GM19455 (cell line): ENCODE data around the gene CTDP1.
"Not testable (repeated sequence)": the region's sequence is repeated elsewhere in the genome, so short reads cannot be mapped to it uniquely, and the experiment has no call there.

Experiments used
- ATAC-seq: cut with Tn5 transposase; IDR thresholded peaks from one replicate; pipeline ENCODE4 v1.9.1; 2021; ENCODE audit not compliant: unreplicated experiment

CTDP1 gene

DNA sequence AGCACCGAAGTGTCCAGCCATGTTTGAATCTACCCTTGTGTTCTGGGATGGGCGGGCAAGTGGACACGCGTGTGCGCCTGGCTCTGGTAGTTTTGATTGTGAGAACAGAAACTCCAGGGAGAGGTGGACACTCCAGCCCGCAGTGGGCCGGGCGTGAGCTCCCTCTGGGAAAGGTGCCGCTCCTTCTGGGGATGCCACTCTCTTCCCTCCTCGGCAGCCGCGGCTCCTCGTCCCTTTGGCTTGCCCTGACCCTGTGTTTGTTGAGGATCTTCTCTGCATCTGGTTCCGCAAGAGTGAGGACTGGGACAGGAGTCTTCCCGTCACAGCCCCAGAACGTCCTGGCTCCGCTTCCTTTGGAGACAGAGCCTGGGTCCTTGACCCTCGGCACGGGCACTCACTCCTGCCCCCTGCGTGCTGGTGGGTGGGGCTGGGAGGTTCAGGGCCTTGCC is 1.3 kb downstream of the CTDP1 start:
- ATAC-seq: no peak

DNA sequence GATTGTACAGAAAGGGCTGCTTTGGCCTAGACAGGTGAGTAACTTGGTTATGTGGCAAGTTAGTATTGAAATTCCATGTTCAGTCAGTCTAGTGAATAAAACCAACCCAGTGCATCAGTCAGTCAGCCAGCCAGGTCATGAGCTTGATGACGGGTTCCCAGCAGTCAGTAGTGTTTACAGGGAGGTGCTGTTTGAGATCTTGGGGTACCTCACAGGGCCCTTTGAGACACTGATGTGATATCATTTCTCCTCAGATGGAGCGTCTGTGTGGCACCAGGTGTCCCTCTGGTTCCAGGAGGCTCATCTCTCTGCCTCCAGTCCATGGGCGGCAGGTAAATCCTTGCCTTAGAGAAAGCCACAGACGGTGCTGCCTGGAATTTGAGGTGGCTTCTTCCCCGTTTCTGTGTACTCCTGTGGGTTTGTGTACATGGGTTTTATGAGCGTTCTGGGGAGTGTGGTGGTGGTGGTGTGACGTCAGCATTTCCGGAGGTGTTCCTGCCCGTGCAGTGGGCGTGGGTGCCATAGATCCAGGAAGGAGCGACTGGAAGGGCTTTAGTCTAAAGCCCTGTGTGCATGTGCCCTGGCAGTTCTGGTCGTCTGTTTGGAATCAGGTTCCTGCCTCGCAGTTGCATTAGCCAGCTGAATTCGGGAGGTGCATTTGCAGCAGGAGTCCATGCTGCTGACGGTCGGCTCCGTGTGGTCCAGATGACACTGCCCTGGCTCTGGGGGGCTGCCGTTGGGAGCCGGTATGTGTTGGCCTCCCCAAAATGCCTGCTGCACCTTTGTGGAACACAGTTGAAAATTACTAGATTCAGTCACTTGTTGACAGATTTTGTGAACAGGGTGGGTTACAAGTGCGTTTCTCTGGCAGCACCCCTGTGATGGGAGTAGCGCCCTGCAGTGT is 2.1 kb downstream of the CTDP1 start:
- no peak for ATAC-seq

DNA sequence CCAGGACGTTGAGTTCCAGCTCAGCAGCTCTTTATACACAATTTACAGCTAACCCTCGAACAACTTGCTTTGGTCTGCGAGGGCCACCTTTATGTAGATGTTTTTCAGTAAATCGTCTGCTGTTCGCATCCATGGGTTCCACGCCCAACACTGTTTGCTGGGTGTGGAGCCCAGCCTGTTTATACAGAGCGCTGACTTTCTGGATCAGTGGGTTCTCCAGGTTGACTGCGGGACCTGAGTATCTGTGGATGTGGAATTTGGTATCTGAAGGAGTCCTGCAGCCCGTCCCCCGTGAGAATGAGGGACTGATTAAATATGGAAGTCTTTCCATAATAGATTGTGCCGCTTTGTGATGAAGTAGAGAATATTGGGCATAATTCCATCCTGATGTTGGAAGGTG is 2.9 kb downstream of the CTDP1 start:
- no peak for ATAC-seq

DNA sequence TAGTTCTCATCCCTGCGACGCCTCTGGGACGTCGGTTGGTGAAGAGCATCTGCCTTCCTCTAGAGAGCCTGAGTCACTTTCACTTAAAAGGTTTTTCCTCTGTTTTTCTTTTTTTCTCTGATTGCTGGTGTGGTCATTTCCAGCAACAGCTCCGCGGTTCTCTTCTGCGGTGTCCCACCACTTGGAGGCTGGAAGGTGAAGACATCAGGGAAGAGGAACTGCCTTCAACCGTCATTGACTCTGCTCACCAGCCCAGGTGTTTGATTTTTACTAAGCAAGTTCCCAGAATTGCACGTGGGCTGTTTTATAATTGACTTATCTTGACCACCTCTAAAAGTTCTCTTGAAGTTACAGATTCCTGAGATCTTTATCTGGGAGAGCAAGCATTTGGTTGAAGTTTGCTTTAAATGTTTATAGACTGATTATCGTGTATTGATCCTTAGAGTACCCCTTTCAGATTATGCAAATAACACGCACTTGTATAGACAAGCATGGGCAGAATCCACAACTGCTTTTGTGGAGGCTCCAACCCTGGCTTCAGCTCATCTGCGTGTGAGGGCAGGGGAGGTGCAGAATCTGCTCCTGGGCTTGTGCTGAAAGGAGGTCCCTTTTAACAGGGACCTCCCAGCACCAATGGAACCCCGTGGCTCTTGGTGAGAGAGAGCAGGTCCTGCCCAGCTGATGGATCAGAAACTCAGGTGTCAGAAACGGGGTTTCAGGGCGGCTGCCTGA is 3.5 kb downstream of the CTDP1 start:
- ATAC-seq: no peak

DNA sequence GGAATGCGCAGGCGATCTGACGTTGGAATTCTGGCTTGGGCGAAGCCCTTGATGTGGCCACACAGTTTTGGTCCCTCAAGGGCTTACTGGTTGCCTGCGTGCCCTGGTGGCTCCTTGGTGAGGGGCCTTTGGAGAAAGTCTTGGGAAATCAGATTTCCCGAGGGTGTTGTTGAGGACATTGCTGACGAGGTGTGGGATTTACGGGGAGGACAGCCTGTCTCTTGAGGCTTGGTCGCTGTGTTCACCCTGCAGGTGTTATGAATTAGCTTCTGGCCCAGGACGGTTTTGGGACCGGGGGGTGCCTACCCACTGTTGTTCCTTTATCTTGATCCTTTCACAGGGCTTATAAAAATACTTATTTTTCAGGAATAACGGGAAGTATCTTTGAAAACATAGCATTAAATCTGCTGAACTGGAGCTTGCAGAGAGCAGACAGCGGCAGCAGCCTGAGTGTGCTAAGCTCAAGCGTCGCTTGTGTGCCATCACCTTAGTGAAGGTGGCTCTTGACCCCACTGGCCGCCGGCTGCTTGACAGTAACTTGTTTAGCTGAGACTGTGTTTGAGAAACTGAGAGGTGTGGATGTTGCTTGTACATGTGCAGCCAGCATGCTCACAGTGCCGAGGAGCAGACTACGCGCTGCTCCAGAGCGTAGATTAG is 4.2 kb downstream of the CTDP1 start:
- ATAC-seq: no peak

DNA sequence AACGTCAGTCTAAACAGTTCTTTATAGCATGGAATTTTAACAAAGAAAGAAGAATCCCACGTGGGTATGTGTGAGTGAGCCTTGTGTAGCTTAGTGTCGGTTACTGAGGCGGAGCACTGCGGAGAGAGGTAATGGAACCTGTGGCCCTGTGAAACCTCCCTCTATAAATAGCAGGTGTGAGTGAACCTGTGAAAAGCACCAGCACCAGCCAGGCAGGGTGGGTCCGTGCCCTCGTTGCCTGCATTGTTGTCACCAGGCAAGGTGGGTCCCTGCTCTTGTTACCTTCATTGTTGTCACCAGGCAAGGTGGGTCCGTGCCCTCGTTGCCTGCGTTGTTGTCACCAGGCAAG is 4.7 kb downstream of the CTDP1 start:
- no peak for ATAC-seq

DNA sequence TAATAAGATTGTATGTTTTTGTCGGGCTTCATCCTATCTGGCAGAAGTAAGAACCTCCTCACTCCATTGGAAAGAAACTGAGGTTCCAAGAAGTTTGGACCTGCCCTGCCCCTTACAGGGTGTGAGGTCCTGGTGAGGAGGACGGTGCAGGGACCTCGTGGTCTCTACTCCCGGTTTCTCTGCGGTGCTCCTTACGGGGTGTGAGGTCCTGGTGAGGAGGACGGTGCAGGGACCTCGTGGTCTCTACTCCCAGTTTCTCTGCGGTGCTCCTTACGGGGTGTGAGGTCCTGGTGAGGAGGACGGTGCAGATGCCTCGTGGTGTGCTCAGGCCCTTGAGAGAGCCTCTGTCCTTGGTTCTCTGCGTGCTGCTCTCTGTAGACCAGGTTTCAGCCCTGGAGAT is 5.2 kb downstream of the CTDP1 start:
- ATAC-seq: no peak

DNA sequence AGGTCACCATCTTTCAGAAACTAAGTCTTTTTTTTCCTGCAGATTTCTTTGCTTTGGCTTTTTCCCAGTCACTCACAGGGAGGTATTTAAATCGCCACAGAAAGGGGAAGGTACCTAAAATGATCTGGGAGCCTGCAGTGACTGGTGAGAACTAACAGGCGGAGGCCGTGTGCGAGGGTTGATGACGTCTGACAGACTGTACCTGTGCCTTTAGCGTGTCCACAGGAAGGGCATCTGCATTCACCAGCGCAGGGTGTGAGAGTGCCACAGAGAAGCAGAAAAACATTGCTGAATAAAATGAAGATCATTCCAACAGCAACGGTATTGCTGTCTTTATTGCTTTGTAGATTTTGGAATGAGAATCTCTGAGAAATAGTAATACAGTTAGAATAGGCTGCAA is 5.7 kb downstream of the CTDP1 start:
- no peak for ATAC-seq

DNA sequence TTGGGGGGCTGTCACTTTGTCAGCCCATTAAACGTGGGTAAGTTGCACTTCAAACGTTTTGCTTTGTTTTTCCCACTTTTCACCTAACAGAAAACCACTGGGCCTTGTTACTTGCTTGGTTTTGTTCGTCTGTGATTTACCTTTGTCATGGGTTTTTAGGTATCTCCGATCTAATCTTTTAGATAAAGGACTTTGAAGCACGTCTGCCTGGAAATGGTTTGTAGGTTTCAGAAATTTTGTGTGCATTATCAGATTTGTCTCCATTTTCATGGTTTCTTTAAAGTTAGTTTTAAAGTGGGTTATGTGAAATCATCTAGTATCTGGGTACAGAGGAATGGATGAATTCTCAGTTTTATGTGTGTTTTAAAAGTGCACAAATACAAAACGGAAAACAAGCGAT is 6.4 kb downstream of the CTDP1 start:
- ATAC-seq: no peak

DNA sequence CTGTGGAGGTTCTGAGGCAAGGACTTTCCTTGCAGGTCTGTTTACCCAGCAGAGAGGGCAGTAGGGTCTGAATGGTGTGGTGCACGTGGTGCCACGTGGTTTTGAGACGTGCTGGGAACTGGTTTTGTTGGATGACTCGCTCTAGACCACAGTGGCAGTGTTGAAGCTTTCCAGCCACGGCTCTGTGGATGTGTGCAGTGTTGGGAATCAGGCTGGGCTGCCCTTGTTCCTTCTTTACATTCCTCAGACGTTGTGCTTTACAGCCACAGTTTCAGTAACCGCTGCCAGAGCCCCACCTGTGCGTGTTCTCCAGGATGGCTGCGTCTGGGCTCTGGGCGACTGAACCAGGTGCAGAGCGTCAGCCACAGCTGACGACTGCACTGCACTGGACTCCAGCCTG is 8.2 kb downstream of the CTDP1 start:
- no peak for ATAC-seq

DNA sequence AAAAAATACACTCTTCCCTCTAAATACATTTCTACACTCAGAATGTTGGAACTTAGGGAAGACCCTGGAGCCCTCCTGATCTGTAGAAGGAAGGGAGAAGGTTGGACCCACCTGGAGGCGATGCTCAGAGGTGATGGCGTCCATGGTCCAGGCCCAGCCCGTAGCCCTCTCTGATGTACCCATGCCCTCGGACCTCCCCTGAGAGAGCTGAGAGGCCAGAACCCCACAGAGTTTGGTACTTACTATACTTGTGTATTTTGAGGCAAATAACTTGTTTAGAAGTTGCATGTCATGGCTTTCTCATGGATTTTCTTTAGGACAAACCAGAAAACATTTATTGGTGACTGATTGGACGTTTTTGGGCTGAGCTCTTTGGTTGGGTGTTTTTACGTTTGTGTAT is 10.5 kb downstream of the CTDP1 start:
- ATAC-seq: no peak

DNA sequence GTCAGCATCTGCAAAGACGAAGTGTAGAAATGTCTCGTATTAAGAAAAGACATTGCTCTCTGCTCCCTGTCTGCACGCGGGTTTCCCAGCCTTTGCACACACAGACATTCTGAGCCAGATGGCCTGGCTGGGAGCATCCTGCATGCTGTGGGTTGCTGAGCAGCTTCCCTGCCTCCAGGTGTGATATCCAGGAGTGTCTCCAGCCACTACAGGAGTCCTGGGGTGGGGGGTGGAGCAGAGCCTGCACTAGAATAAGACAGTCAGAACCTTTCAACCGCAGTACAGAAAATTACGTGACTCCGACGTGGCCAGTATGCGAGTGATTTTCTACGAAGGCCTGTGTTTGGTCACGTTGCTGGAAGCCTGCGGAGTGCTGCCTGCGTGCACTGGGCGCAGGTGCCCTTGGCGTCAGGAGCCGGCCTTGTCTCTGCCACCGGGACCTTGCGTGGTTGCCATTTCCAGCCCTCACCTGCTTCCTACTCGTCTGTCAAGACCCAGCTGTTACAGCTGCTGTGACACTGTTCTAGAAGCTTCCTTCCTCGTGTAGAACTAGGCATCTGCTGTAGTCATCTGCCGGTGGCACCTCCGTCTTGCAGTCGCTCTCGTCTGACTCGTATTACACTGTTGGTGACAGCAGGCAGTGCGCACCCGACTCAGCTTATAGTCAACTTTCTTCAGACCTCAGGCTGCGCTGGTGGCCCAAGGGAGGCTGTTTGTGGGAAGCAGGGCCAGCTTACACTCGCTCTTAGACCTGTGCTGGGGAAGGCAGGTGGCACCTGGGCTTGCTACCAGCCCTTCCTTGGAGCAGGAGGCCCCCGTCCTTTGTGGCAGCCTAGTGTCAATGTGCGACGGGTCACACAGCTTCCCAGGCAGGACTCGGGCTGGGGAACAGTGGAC is 11.2 kb downstream of the CTDP1 start:
- ATAC-seq: no peak

DNA sequence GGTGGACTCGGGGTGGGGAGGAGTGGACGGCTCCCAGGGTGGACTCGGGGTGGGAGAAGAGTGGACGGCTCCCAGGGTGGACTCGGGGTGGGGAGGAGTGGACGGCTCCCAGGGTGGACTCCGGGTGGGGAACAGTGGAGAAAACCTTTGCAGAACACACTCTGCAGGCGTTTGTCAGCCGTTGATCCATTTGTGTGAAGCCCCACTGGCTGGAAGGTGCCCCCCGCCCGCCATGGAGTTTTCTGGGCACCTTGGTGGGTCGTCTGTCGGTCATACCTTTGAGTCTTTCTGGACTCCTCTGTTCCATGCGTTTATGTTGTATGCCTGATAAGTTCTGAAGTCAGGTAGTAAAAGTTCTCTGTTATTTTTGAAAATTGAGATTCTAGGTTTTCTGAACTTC is 12.5 kb downstream of the CTDP1 start:
- no peak for ATAC-seq

DNA sequence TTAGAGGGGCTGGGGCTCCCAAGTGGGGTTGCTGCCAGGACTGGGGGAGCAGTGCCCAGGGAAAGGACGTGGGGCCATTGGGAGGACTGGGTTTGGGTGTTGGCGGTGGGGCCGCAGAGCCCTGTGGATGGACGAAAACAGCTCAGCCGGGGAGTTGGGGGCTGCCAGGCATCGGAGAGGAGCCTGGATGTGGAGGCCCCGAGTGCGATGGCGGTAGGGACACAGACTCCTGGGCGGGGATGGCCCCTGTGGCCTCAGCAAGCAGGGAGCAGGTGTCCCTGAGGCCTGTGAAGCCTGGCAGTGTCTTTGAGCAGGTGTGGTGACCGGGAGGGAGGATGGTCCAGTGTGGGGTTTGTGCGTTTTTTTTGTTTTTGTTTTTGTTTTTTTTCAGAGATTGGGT is 13.3 kb downstream of the CTDP1 start:
- no peak for ATAC-seq

DNA sequence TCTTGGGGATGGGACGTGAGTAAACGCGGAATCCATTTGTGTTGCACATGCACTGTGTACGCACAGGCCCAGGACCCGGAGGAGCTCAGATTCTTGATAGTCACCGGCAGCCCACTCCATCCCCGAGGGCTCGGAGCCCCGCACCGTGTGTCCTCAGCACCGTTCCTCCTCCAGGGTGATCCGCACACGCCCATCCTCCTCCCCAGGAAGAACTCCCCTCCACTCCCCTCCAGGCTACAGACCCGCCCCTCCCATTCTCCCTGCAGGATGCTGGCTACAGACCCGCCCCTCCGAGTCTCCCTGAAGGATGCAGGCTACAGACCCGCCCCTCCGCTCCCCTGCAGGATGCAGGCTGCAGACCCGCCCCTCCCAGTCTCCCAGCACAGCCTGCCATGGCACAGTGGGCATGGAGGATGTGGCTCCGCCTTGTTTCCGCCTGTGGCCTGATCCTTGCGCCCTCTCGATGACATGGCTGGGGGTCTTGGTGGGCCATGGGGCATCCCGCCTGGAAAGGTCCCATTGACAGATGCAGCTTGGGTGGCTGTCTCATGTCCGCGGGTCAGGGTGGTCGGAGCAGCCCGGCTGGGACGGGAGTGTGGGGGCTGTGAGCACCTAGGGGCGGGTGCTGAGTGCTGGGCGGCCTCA is 14.1 kb downstream of the CTDP1 start:
- no peak for ATAC-seq

DNA sequence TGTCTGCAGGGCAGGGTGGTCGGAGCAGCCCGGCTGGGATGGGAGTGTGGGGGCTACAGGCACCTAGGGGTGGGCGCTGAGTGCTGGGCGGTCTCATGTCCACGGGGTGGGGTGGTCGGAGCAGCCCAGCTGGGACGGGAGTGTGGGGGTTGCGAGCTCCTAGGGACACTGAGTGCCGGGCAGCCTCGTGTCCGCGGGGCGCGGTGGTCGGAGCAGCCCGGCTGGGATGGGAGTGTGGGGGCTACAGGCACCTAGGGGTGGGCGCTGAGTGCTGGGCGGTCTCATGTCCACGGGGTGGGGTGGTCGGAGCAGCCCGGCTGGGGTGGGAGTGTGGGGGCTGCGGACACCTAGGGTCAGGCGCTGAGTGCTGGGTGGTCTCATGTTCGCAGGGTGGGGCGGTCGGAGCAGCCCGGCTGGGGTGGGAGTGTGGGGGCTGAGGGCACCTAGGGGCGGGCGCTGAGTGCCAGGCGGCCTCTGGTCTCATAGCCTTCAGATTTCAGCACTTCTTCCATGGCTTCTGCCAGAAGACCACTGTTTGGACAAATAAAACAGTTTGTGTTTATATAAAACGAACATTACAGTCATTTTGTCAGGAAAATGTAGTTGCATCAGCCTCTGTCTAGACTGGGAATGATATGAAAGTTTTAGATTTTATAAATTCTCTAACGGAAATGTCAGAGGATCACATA is 14.7 kb downstream of the CTDP1 start:
- ATAC-seq: not testable (repeated sequence)

DNA sequence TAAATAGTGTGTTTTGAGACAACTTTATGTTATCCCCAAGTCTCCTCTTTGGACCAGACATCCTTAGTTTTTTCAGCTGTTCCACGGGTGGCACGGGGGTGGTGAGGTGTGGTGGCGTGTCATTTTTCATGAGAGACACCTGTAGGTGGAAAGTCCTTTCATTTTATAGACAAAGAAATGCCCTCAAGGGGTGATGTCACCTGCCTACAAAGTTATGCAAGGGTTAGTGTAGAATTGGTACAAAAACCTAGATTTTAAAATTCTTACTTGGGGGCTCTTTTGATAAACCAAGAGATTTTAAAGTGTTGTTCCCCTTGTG is 15.3 kb downstream of the CTDP1 start:
- no peak for ATAC-seq

DNA sequence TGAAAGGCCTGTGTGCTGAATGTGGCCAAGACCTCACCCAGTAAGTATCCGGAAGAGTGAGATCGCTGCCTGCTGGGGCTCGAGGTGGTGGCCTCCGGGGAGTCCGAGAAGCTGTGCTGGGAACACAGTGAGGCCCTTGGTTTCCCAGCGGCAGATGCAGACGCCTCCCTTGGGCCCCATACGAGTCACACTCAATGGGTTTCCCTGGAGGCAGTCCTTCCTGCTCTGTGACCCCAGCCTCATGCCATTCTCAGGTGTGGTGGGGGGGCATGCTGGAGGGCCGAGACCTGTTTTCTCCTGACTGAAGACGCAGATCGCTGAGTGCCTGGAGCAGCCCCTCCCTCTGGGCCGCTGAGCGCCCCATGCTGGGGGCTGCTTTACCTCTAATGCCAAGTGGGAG is 15.7 kb downstream of the CTDP1 start:
- ATAC-seq: no peak

DNA sequence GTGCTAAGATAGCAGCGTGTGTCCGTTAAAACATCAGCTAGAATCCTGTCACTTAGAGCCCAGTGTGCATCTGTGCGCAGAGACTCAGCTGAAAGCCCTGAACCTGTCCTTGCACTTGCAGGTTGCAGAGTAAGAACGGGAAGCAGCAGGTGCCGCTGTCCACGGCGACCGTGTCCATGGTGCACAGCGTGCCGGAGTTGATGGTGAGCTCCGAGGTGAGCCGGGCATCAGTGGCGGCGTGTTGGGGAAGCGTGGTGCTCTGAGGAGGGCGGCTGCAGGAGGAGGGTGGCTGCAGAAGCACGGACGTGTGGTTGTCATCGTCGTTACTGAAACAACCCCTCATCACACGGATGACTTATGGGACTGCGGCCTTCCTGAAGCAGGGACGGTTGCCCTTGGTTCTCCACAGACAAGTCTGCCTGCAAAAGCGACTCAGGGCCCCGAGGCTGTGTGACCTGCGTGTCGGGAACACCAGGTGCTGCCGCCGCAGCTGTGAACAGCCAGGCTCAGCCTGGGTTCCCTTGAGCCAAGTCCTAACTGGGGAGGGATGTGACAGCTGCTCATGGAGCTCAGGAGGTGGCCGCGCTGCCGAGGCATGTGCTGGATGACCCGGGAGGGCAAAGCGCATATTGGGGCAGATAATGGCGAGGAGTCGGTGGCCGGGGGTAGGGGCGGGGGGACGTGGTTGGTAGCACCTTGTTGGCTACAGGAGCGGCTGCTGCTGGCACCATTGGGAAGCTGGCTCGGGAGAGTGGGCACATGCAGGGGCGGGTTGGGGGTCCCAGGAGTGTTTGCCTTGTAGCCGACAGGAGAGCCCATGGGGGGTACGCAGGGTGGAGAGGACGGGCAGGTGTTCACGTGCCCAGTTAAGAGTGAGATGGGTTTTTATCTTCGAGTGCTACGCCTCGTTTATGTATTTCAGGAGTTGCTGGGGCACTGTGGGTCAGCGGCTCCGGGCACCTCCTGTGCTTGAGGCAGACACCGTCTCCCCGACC is 16.6 kb downstream of the CTDP1 start:
- ATAC-seq: no peak
